ENCODE results near the gene C3.
A peak's percentile ranks its signal among the peaks of the same experiment; 100 is the strongest.
"Not testable (repeated sequence)": the region's sequence is repeated elsewhere in the genome, so short reads cannot be mapped to it uniquely, and the experiment has no call there.

C3 gene

DNA sequence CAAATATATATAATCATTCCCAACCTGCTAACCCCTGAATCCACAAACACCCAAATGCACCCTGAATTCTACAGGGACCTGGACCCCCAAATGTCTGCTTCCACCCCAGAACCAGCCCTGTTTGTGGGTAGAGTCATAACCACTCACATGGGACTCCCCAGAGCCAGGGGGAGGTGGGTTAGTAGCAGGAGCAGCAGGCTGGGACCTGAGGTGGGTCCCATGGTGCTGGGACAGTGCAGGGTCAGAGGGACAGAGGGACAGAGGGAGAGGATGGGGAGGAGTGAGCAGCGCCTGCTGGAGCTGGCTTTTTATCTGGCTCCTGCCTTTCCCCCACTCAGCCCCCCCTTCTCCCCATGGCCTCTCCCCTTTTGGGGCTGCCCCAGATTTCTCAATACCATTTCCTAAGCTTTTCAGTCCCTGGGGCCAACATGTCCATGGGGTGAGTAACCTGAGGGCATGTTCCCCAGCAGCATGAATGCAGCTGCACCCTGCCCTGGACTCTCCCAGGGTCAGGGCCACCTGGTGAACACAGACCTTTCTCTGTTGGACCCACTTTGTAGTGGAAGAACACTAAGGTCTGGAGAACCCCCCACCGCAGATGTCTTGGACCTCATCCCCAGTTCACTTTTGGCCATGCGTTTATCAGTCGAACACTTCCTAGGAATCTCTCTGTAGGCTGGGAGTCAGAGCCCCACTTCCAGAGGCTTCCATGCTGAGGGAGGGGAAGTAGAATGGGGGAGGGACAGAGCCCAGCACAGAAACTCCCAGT, at the start of gene C3:
C3 (minus strand) TSS at position 282 of the 769 bp plus-strand sequence; CDS start at position 221, 61 bp downstream.
- no peak for DNase-seq (ENCODE audit: low read depth in 2 of 2)

DNA sequence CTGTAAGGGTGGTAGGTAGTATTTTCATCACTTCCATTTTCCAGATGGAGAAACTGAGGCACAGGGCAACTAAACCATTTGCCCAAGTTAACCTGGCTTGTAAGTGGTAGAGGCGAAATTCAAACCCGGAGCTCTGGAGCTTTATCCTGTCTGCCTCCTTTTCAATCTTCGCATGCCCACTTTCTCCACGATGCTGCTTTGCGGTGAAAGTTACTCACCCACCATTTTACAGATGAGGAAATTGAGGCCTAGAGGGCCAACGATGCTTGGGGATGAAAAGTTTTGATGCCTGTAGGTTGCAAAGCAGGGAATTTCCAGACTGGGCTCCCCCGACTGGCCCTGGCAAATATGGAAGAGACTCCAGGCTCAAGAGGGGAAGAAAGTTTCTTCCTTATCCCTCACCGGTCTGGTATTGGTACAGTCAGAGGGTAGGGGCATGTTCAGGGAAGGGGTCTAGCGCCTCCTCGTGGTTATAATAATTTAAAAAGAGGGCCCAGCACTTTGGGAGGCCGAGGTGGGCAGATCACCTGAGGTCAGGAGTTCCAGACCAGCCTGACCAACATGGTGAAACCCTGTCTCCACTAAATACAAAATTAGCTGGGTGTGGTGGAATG, 48.7 kb upstream of the C3 start:
- no peak for DNase-seq (ENCODE audit: low read depth in 2 of 2)

DNA sequence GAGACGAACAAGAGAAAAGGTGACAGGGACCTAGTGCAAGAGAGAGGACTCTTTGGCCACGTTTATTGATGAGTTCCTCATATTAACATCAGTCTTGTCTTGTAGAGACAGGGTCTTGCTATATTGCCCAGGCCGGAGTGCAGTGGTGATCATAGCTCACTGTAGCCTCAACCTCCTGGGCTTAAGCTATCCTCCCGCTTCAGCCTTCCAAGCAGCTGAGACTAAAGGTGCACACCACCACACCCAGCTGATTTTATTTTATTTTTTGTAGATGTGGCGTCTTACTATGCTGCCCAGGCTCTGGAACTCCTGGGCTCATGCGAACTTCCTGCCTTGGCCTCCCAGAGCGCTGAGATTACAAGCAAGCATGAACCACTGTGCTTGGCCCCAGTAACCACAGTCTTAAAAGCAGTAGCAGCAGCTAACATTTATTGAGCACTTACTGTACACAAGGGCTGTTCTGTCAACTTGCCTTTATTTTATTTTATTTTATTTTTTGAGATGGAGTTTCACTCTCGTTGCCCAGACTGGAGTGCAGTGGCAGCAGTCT, 47.9 kb upstream of the C3 start:
- no peak for DNase-seq (ENCODE audit: low read depth in 2 of 2)

DNA sequence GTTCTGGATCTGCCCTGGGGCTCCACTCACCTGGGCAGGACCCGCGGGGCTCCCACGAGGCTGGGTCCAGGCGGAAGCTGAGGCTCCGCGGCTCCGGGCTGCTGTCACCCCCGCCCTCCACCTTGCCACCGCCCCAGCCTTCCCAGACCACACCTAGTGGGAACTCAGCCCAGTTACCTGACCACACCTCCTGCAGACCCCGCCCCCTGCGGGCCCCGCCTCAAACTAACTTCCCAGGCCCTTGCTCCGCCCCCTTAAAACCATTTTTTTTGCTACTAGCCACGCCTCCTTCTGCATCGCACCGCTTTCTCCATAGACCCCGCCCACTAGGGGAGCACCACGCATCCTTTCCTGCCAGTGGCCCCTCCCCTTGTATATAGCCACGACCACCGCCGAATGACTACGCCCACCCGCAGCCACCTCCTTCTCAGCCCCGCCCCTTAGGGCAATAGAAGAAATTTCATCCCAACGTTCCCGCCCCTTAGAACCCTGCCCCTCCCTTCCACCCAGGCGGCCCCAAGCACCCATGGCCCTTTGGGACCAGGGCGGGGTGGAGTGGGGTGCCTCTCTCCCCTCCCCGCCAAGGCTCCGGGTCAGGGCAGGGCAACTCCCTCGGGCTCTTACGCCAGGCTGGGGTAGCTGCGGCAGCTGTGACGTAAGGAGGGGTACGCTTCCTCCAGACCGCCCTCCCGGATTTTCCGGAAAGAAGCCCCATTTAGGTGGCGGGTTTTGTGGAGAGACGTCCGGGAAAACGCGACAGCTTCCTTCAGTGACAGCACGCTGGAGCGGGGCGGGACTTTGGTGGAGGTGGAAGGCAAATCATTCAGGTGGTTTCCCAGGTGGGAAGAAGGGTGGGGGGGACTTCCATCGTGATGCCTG, 47.1 kb upstream of the C3 start, which contains the start of gene SH2D3A:
SH2D3A (minus strand) TSS at position 79 of the 879 bp plus-strand sequence. CDS start 3,687 bp downstream, outside the sequence.
- peak; percentile 94 to 97 for DNase-seq (ENCODE audit: low read depth in 2 of 2)

DNA sequence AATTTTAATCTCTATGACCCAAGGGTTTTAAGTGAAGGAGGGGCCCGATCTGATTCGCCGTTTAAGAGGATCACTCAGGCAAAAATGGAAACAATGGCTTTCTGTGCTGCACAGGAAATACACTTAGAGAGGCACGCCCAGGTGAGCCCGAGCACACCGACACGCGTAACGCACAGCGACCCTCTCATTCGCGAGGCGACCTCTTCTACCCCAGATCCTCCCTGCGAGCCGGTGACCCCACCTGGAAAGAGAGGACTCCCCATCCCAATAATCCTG, 46.6 kb upstream of the C3 start:
- DNase-seq (ENCODE audit: low read depth in 2 of 2), result no peak

DNA sequence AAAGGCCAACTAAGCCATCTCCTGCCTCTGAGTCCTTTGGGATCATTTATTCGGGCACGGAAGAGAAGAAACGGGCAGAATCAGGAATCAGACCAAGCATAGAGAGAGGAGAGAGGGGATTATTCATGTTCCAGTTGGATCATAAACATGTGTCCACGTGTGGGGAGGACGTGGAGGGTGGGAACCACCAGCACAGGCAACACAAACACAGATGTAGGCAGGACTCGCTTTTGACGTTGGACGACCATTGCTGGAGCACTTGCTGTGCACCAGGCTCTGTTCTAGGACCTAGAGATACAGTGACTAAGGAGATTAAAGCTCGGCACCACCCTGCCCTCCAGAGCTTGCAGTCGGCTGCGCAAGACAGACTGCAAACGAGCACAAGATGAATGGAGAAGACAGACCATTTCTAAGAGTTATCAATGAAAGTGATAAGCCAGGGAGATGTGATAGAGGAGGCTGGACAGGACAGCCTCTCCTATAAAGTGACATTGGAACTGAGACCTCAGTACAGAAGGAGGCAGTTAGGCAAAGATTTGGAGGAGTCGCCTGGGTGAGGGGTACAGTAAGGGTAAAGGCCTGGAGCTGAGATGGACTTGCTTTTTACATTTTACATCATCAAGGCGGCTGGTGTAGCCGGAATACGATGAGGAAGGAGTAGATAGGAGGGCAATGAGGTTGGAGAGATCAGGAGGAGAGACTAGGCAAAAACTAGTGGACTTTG, 46.1 kb upstream of the C3 start:
- no peak for DNase-seq (ENCODE audit: low read depth in 2 of 2)

DNA sequence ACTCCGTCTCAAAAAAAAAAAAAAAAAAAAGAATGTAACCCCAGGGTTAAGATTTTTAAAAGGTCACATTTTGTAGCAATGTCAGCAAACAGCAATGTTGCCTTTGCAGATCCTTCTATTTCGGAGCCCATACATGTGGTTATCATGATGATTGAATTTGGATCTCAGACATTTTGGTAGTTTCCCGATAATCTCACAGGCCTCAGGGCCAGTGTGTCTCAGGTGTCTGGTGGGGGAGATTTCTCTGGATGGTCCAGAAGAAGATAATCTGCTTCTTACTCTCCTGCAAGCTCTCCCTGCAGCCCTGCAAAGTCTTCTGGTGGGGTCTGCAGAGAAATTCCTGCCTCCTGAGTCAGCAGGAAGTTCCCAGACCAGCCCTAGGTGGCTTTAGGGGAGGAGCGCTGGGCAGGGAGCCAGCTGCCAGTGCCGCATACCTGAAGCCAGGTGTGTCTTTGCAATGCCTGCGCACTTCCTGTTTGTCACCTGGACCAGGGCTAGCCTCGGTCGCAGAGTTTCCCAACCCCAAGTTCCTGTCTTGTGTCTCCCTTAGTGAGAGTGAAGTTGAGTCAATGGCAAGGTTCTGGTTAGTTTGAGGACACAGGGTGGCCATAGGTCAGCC, 45.4 kb upstream of the C3 start:
- DNase-seq (ENCODE audit: low read depth in 2 of 2), result no peak

DNA sequence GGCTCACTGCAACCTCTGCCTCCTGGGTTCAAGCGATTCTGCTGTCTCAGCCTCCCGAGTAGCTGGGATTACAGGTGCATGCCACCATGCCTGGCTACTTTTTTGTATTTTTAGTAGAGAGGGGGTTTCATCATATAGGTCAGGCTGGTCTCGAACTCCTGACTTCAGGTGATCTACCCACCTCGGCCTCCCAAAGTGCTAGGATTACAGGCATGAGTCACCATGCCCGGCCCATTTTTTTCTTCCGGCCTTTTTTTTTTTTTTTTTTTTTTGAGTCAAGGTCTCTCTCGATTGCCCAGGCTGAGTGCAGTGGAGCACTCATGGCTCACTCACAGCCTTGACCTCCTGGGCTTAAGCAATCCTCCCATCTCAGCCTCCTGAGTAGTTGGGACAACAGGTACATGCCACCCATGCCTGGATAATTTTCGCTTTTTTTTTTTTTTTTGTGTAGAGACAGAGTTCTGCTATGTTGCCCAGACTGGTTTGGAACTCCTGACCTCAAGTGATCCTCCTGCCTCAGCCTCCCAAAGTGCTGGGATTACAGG, 41.9 kb upstream of the C3 start:
- DNase-seq (ENCODE audit: low read depth in 2 of 2), result not testable (repeated sequence)

DNA sequence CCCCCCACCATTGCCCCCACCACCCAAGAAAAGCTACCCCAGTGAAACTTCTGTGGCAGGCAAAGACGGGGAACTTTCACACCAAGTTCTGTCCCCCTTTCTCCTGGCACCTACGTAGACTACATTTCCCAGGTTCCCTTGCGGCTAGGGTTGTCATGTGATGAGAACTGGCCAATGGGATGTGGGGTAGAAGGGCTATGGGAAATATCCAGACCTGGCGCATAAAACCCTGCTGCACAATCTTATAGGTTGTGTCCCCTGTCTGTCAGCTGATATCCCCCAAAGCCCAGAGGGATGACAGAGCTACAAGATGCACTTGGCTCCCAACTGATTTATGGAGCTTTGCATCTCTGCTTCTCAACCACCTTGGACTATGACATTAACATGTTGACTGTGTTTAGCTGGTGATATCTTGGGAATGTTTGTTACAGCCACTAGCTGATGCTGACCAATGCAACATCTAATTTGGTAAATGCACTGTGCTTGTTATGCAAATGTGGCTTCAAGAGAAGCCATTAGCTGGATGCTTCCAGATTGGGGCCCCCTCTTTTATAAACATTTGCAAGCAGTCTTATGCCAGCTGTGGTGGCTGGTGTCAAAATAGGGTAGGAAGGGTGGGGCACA, 40.7 kb upstream of the C3 start:
- no peak for DNase-seq (ENCODE audit: low read depth in 2 of 2)

DNA sequence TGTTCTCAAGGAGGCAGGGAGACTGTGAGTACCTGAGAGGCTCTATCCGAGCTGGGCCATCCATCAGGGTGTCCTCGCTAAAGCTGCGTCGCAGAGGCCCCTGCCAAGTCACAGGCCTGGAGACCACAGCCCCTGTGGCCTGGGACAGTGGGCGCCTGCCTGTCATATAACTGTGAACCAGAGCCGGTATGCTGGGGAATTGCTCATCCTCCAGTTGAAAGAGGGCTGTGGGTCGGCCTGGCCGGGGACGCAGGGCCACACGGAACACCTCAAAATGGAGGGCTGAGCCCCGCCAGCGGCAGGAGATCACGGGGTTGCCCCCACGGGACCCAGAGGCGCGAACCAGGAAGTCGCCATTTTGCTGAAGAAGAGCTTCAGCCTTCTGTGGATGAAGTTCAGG, 40.2 kb upstream of the C3 start:
- no peak for DNase-seq (ENCODE audit: low read depth in 2 of 2)

DNA sequence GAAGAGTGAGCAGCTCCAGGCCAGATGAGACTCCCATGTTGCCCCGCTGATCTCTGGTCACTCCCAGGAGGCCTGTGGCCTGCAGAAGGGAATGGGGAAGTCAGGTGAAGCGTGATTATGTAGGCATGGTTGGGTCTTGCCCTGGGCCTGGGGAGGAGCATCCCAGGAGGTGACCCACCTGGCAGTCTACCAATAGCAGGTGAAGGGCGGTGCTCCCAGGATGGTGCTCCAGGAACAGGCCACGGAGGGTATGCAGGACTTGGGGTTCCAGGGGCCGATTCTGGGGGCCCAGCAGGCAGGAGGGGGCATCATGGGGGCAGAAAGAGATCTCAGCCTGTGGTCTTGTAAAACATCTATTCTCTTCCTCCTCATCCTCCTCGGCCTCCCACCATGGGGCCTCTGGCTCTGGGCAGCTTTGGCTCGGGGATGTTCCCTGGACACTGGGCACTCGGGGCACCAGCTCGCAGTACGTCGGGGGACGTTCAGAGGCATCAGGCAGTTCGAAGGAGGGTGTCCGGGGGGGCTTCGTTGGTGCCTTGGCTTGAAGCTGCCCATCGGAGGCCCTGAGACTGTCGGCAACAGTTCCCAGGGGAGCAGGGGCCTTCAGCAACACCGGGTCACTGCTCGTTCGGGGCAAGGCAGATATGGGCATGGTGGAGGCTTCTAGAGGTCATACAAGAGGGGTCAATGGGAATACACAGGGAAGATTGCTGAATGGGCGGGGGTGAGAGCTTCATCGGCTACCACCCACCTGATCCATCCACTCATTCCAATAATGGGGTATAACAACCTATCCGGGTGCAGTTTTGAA, 34.4 kb upstream of the C3 start:
- DNase-seq (ENCODE audit: low read depth in 2 of 2), result no peak

DNA sequence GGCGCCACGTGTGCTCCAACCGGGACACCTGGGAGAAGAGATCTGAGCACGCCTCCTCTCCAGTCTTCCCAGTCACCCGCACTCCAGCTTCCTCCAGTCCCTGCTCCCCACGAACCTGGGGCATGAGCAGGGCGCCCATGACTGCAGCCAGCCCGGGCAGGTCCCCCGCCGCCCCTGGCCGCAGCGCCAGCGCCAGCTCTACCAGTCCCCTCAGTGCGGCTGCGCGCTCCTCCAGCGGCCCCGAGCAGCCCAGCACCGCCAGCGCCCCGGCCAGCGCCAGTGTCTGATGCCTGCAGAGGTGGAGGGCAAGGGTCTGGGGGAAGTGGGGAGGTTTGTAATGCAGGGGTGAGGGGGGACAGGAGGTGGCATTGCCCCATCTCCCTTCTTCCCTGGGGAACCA, 33.7 kb upstream of the C3 start:
- DNase-seq (ENCODE audit: low read depth in 2 of 2), result no peak

DNA sequence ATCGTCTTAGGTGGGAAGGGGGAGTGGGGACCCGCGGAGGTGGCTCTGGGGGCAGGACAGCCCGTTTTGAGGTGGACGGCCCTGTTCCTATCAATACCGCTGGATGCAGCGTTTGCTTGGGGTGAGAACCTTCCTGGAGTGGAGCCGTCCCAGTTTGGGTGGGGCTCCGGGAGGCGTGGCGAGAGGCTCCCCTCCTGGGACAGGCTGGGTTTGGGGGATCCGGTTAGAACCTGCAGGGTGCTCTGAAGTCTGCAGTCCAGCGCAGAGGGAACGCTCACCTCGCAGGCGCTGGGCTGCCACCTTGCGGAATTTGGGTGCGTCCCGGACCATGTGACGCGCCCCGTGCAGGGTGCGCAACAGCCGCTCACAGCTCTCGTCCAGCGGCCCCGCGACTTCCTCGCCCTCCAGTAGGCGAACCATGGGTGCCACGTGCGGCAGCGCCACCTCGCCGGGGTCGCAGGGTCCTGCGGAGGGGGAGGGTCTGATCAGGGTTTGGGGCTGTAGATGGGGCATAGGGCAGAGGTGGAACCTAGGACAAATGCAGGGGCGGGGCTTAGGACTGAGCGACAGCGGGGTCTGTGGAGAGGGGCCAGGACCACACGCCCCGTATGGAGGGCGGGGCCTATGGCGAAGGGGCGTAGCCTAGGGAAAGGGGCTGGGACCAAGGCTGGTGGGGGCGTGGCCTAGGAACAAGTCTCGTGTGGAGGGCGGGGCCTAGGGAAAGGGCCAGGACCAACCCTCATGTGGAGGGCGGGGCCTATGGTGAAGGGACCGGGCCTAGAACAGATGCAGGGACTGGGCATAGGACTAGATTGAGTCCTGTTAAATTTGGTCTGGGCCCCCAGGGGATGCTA, 33.0 kb upstream of the C3 start:
- peak; percentile 69 to 80 for DNase-seq (ENCODE audit: low read depth in 2 of 2)

DNA sequence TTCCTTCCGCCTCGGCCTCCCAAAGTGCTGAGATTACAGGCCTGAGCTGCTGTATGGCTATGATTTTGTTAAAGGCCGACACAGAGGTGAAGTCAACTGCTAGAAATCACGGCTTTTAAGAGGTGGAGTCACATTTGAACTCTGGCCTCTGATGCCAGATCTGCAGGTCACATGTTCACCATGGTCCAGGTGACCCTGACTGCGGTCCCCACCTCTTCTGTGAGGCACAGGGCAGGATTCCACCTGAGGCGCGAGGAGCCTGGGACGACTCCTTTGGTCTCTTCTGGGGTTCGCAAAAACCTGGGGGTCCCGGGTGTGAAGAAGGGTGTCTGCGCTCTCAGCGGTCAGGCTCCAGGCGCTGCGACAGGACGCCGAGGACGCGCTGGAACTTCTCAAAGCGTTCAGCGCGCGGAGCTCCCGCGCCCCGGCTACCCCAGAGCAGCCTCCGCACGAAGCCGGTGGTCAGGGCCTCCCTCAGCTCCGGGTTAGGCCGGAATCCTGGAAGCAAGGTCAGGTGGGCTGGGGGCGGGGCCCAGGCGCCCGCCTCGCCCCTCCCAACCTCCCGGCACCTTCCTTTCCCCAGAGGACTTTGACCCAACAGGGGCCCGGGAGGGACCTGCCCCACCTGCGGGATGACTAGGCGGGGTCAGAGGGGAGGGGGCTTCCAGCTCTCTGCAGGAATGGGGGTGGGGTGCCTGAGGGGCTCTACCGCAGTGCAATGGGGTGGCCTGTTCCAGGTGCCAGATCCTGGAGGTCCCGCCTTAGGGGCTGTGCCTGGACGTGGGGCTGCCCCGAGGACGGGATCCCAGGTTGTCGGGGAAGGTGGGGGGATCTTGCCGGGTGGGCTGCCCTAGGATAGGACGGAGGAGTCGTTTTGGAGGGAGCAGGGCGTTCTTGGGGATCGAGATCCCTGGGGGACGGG, 32.1 kb upstream of the C3 start:
- DNase-seq (ENCODE audit: low read depth in 2 of 2), result no peak

DNA sequence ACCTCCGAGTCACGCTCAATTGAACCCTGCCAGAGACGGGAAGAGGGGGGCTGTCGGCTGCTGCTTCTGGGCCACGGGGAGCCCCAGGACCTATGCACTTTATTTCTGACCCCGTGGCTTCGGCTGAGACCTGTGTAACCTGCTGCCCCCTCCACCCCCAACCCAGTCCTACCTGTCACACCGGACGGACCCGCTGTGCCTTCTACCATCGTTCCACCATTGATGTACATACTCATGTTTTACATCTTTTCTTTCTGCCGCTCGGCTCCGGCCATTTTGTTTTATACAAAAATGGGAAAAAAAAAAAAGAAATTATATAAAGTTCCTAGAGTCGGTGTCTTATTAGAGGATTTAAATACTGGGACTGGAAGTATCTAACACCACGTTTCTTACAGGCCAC, 30.7 kb upstream of the C3 start:
- DNase-seq (ENCODE audit: low read depth in 2 of 2), result no peak

DNA sequence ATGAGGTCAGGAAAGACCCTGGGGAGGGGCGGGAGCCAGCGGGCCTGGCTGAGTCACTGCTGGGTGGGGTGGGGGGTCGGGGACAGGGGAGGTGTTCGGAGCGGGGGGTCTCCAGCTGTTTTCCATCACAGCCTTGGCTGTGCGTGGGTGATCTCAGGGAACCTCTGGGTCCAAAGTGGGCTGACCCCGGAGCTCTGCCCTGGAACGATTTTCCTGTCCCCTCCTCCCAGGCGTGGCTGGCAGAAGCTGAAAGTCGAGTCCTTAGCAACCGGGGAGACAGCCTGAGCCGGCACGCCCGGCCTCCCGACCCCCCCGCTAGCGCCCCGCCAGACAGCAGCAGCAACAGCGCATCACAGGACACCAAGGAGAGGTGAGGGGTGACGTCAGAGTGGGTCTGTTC, 29.6 kb upstream of the C3 start:
- DNase-seq (ENCODE audit: low read depth in 2 of 2), result no peak

DNA sequence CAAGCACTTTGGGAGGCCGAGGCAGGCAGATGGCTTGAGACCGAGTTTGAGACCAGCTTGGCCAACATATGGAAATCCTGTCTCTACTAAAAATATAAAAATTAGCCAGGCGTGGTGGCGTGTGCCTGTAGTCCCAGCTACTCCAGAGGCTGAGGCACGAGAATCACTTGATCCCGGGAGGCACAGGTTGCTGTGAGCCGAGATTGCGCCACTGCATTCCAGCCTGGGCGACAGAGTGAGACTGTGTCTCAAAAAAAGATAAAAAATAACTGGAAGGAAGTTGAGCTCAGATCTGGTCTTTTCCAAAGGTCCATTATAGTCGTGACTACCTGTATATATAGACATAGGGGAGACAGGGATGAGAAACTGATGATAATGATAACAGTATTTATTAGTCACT, 28.1 kb upstream of the C3 start:
- not testable (repeated sequence) for DNase-seq (ENCODE audit: low read depth in 2 of 2)

DNA sequence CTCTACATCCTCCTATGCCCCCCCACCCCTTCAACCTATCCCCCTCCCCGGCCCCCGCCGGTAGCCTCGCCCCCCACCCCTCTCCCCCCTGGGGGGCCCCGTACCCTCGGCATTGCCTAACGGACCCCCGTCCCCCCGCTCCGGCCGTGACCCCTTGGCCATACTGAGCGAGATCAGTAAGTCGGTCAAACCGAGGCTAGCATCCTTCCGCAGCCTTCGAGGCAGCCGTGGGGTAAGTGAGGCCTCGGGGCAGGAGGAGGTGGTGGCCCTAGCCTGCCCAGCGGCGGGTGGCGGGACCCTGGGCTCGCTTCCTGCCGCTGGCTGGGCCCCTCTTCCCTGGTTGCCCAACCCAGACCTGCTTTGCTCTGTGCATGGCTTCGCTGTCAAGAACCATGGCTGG, 25.5 kb upstream of the C3 start:
- DNase-seq (ENCODE audit: low read depth in 2 of 2), result no peak

All from stimulated activated CD4-positive, alpha-beta T cell treated with anti-CD3 and anti-CD28 coated beads, Interleukin-1b, Interleukin-23, amount 100 ng/mL, for 4 hours (primary cell).